Neural cell (in vitro differentiated cells): Measurements from ENCODE around the gene LRGUK. TPM values are rescaled to one million over a fixed set of nuclear protein-coding genes. Genes with fewer than 3 reads are reported as not detected.

Experiments
- H2AFZ ChIP-seq: fragments of 200-600, 300-800 bp; sonication (generic), shearing (Covaris generic); 2 replicates; pipeline ENCODE4 v1.6.0; 2014; ENCODE audit warnings: low read depth, mild to moderate bottlenecking, antibody characterized with exemption, low read length, moderate library complexity
- H3F3A ChIP-seq: fragments of 200-600 bp; shearing (Covaris generic); 2 replicates; pipeline ENCODE4 v1.6.1; 2016; ENCODE audit warnings: mild to moderate bottlenecking, moderate library complexity, mixed read lengths, antibody characterized with exemption, low read length; ENCODE audit not compliant: insufficient read depth, poor library complexity, severe bottlenecking
- H3K27ac ChIP-seq: fragments of 200-600, 300-800 bp; sonication (generic), shearing (Covaris generic); 2 replicates; pipeline ENCODE4 v1.5.1; 2014; ENCODE audit warnings: mild to moderate bottlenecking, low read length, moderate library complexity
- H3K27me3 ChIP-seq: fragments of 300-800, 200-600 bp; sonication (generic), shearing (Covaris generic); 2 replicates; pipeline ENCODE4 v1.6.0; 2014; ENCODE audit warnings: mild to moderate bottlenecking, low read depth, low read length, moderate library complexity; ENCODE audit not compliant: insufficient read depth
- H3K36me3 ChIP-seq: fragments of 300-800, 200-600 bp; sonication (generic), shearing (Covaris generic); 2 replicates; pipeline ENCODE4 v1.5.1; 2014; ENCODE audit warnings: mild to moderate bottlenecking, antibody characterized with exemption, low read length, moderate library complexity; ENCODE audit not compliant: insufficient read depth
- H3K4me2 ChIP-seq: fragments of 300-800, 200-600 bp; sonication (generic), shearing (Covaris generic); 2 replicates; pipeline ENCODE4 v1.6.0; 2014; ENCODE audit warnings: mild to moderate bottlenecking, low read length
- H3K4me3 ChIP-seq: fragments of 300-800, 200-600 bp; sonication (generic), shearing (Covaris generic); 2 replicates; pipeline ENCODE4 v1.5.1; 2014; ENCODE audit warnings: mild to moderate bottlenecking, low read length, moderate library complexity
- H3K79me2 ChIP-seq: fragments of 200-600 bp; shearing (Covaris generic); replicated peaks from 2 replicates; pipeline ENCODE4 v1.6.0; 2014; ENCODE audit warnings: mild to moderate bottlenecking, low read length, moderate library complexity; ENCODE audit not compliant: insufficient read depth
- H3K9ac ChIP-seq: fragments of 300-800, 200-600 bp; sonication (generic), shearing (Covaris generic); 2 replicates; pipeline ENCODE4 v1.6.1; 2016; ENCODE audit warnings: mild to moderate bottlenecking, low read length, mixed read lengths
- H3K9me2 ChIP-seq: fragments of 200-600 bp; shearing (Covaris generic); 2 replicates; pipeline ENCODE4 v1.6.1; 2016; ENCODE audit warnings: mild to moderate bottlenecking, low read length, mixed read lengths; ENCODE audit not compliant: insufficient read depth
- H3K9me3 ChIP-seq: fragments of 200-600, 300-800 bp; sonication (generic), shearing (Covaris generic); 2 replicates; pipeline ENCODE4 v1.6.1; 2016; ENCODE audit warnings: mild to moderate bottlenecking, mixed run types, low read length, moderate library complexity, mixed read lengths
- H4K20me1 ChIP-seq: fragments of 200-600 bp; shearing (Covaris generic); 2 replicates; pipeline ENCODE4 v1.6.1; 2016; ENCODE audit warnings: mild to moderate bottlenecking, mixed run types; ENCODE audit not compliant: insufficient read depth
- EP300 ChIP-seq: fragments of 450-650 bp; conservative IDR thresholded peaks from 2 replicates; pipeline ENCODE4 v1.6.1; 2014; ENCODE audit warnings: antibody characterized with exemption, mild to moderate bottlenecking, moderate library complexity; ENCODE audit not compliant: poor library complexity, severe bottlenecking
- EZH2 ChIP-seq: fragments of 200-600, 300-800 bp; shearing (Covaris generic), sonication (generic); IDR thresholded peaks from 2 replicates; pipeline ENCODE4 v1.6.1; 2014; ENCODE audit warnings: antibody characterized with exemption, low read length, borderline replicate concordance, mild to moderate bottlenecking; ENCODE audit not compliant: insufficient read depth, poor library complexity, severe bottlenecking
- MXI1 ChIP-seq: fragments of 450-650 bp; conservative IDR thresholded peaks from 2 replicates; pipeline ENCODE4 v1.6.1; 2014; ENCODE audit warnings: antibody characterized with exemption, mild to moderate bottlenecking; ENCODE audit not compliant: poor library complexity, severe bottlenecking
- POLR2AphosphoS5 ChIP-seq: IDR thresholded peaks from 2 replicates; pipeline ENCODE4 v1.6.1; 2012
- RAD21 ChIP-seq: fragments of 450-650 bp; conservative IDR thresholded peaks from 2 replicates; pipeline ENCODE4 v1.6.1; 2014; ENCODE audit warnings: antibody characterized with exemption, mild to moderate bottlenecking, moderate library complexity
- SMC3 ChIP-seq: fragments of 450-650 bp; conservative IDR thresholded peaks from 2 replicates; pipeline ENCODE4 v1.6.1; 2014; ENCODE audit warnings: antibody characterized with exemption, mild to moderate bottlenecking, moderate library complexity; ENCODE audit not compliant: poor library complexity
- TAF1 ChIP-seq: IDR thresholded peaks from 2 replicates; pipeline ENCODE4 v1.6.1; 2012; ENCODE audit warnings: low read depth
- polyA plus RNA-seq: library from polyadenylated mRNA; depleted of rRNA; stranded (reverse); fragments of >200 nt; gene quantifications from 2 replicates; pipeline ENCODE4 v1.2.3, GENCODE V29; 2014
- TF ChIP-seq, protein P1 (sequence below): IDR thresholded peaks from 2 replicates; pipeline ENCODE4 v1.6.1; 2012; ENCODE audit warnings: borderline replicate concordance
- TF ChIP-seq, protein P2 (sequence below): fragments of 450-650 bp; IDR thresholded peaks from 2 replicates; pipeline ENCODE4 v1.5.1; 2014; ENCODE audit warnings: antibody characterized with exemption, mild to moderate bottlenecking, moderate library complexity; ENCODE audit not compliant: poor library complexity, severe bottlenecking

The LRGUK gene
- polyA plus RNA-seq, 1 donor from 2014 or later = 4.9 TPM

DNA sequence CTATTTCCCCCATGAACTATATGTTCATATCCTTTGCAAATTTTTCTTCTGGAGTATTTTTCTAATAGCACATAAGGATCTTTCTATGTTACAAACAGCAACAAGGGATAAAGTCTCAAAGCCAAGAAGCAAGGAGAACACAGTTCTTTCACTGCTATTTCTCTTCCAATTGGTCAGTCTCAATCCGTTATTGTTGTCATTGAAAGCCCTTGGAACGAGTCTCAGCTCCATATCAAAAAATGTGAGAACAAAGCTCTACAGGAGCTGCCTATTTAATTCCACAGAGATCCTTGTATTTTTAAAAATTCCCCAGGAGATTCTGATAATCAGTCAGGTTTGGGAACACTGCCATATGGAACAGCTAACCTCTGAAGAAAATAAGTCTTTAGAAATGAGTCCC is 173.8 kb downstream of the LRGUK start:
- H3K9me2 ChIP-seq = no peaks in the 10 kb centered on the region
- H4K20me1 ChIP-seq = no peaks in the 10 kb centered on the region
- TF ChIP-seq EP300 = no peak
- TF ChIP-seq EZH2 = no peak
- TF ChIP-seq, protein P1, sequence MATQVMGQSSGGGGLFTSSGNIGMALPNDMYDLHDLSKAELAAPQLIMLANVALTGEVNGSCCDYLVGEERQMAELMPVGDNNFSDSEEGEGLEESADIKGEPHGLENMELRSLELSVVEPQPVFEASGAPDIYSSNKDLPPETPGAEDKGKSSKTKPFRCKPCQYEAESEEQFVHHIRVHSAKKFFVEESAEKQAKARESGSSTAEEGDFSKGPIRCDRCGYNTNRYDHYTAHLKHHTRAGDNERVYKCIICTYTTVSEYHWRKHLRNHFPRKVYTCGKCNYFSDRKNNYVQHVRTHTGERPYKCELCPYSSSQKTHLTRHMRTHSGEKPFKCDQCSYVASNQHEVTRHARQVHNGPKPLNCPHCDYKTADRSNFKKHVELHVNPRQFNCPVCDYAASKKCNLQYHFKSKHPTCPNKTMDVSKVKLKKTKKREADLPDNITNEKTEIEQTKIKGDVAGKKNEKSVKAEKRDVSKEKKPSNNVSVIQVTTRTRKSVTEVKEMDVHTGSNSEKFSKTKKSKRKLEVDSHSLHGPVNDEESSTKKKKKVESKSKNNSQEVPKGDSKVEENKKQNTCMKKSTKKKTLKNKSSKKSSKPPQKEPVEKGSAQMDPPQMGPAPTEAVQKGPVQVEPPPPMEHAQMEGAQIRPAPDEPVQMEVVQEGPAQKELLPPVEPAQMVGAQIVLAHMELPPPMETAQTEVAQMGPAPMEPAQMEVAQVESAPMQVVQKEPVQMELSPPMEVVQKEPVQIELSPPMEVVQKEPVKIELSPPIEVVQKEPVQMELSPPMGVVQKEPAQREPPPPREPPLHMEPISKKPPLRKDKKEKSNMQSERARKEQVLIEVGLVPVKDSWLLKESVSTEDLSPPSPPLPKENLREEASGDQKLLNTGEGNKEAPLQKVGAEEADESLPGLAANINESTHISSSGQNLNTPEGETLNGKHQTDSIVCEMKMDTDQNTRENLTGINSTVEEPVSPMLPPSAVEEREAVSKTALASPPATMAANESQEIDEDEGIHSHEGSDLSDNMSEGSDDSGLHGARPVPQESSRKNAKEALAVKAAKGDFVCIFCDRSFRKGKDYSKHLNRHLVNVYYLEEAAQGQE = no peak
- no peak for TF ChIP-seq RAD21
- TF ChIP-seq SMC3 = no peak
- no peak for TF ChIP-seq POLR2AphosphoS5
- no peak for TF ChIP-seq TAF1
- no peaks in the 10 kb centered on the region for H3K9me3 ChIP-seq
- H3K79me2 ChIP-seq = no peaks in the 10 kb centered on the region
- peaks cover 4% of the 10 kb centered on the region for H3K36me3 ChIP-seq
- H3K27me3 ChIP-seq = no peaks in the 10 kb centered on the region
- no peak overlapping the region for H2AFZ ChIP-seq
- H3K4me3 ChIP-seq = no peak overlapping the region
- H3K9ac ChIP-seq = no peak overlapping the region
- no peak overlapping the region for H3K4me2 ChIP-seq
- H3F3A ChIP-seq = no peaks in the 10 kb centered on the region
- no peak overlapping the region for H3K27ac ChIP-seq

DNA sequence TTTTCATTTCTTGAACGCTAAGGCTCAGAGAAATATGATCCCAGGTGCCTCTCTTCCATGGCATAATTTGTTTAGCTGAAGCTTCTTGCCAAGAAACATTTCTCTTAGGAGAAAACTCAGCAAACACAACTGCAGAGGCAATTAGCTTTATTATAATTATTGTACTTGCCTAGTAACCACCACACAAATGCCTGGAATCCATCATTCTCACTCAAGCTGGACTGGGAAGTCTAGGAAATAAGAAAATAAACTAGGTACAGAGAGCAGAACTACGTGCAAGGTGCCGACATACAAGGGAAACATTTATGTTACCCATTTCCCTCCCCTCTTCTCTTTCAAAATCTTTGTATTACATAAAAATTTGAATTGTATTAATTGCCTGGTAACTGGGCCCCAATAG is 174.5 kb downstream of the LRGUK start:
- H3K27me3 ChIP-seq = no peaks in the 10 kb centered on the region
- TF ChIP-seq TAF1 = no peak
- TF ChIP-seq RAD21 = no peak
- TF ChIP-seq POLR2AphosphoS5 = no peak
- TF ChIP-seq EP300 = no peak
- TF ChIP-seq, protein P1 = no peak
- no peak for TF ChIP-seq SMC3
- TF ChIP-seq EZH2 = no peak
- TF ChIP-seq, protein P2, sequence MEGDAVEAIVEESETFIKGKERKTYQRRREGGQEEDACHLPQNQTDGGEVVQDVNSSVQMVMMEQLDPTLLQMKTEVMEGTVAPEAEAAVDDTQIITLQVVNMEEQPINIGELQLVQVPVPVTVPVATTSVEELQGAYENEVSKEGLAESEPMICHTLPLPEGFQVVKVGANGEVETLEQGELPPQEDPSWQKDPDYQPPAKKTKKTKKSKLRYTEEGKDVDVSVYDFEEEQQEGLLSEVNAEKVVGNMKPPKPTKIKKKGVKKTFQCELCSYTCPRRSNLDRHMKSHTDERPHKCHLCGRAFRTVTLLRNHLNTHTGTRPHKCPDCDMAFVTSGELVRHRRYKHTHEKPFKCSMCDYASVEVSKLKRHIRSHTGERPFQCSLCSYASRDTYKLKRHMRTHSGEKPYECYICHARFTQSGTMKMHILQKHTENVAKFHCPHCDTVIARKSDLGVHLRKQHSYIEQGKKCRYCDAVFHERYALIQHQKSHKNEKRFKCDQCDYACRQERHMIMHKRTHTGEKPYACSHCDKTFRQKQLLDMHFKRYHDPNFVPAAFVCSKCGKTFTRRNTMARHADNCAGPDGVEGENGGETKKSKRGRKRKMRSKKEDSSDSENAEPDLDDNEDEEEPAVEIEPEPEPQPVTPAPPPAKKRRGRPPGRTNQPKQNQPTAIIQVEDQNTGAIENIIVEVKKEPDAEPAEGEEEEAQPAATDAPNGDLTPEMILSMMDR = no peak
- TF ChIP-seq MXI1 = no peak
- H3K9me2 ChIP-seq = no peaks in the 10 kb centered on the region
- H3K9me3 ChIP-seq = no peaks in the 10 kb centered on the region
- H3K27ac ChIP-seq = no peak overlapping the region
- H2AFZ ChIP-seq = no peak overlapping the region
- H3K36me3 ChIP-seq = peaks cover 4% of the 10 kb centered on the region
- H3K4me2 ChIP-seq = no peak overlapping the region
- no peaks in the 10 kb centered on the region for H3K79me2 ChIP-seq
- H3K4me3 ChIP-seq = no peak overlapping the region
- no peaks in the 10 kb centered on the region for H4K20me1 ChIP-seq
- no peaks in the 10 kb centered on the region for H3F3A ChIP-seq
- no peak overlapping the region for H3K9ac ChIP-seq
